Trophoblast cell (in vitro differentiated cells and primary cell): ENCODE results near the gene ZNF439. TPM values are rescaled to one million over a fixed set of nuclear protein-coding genes. Genes with fewer than 3 reads are reported as not detected.
A peak's percentile ranks its signal among the peaks of the same experiment; 100 is the strongest.

Source experiments
- DNase-seq, 2 donors: peaks; one replicate each; pipeline ENCODE4 v3.0.0-alpha.2; 2016
- H2AFZ ChIP-seq: 2 replicates; pipeline ENCODE4 v1.6.1; 2013; ENCODE audit warnings: low read length, moderate library complexity, mild to moderate bottlenecking; ENCODE audit not compliant: insufficient read depth, poor library complexity
- H2AK5ac ChIP-seq: 2 replicates; pipeline ENCODE4 v1.6.1; 2013; ENCODE audit warnings: mild to moderate bottlenecking, low read length
- H2BK120ac ChIP-seq: 2 replicates; pipeline ENCODE4 v1.6.1; 2013; ENCODE audit warnings: low read length, mild to moderate bottlenecking, moderate library complexity; ENCODE audit not compliant: insufficient read depth, poor library complexity
- H2BK12ac ChIP-seq: 2 replicates; pipeline ENCODE4 v1.6.1; 2013; ENCODE audit warnings: mild to moderate bottlenecking, low read length, moderate library complexity
- H2BK5ac ChIP-seq: 2 replicates; pipeline ENCODE4 v1.6.1; 2013; ENCODE audit warnings: low read length, low read depth, moderate library complexity, mild to moderate bottlenecking; ENCODE audit not compliant: poor library complexity
- H3K14ac ChIP-seq: 2 replicates; pipeline ENCODE4 v1.6.1; 2013; ENCODE audit warnings: mild to moderate bottlenecking, low read length
- H3K18ac ChIP-seq: 2 replicates; pipeline ENCODE4 v1.6.1; 2013; ENCODE audit warnings: mild to moderate bottlenecking, low read length
- H3K23ac ChIP-seq: 2 replicates; pipeline ENCODE4 v1.6.1; 2013; ENCODE audit warnings: low read length
- H3K27ac ChIP-seq: 2 replicates; pipeline ENCODE4 v1.5.1; 2013; ENCODE audit warnings: low read depth, mild to moderate bottlenecking, inconsistent platforms, low read length, moderate library complexity
- H3K27me3 ChIP-seq: 2 replicates; pipeline ENCODE4 v1.6.1; 2013; ENCODE audit warnings: inconsistent platforms, mild to moderate bottlenecking, low read length, moderate library complexity; ENCODE audit not compliant: insufficient read depth
- H3K36me3 ChIP-seq, 2 experiments: 1 replicate in 1 of 2; 2 replicates in 1 of 2; pipeline ENCODE4 v1.6.1; 2013; ENCODE audit warnings: low read length in 2 of 2, mild to moderate bottlenecking in 2 of 2, moderate library complexity in 1 of 2; ENCODE audit not compliant: insufficient read depth in 2 of 2, control insufficient read depth in 1 of 2
- H3K4ac ChIP-seq: 2 replicates; pipeline ENCODE4 v1.6.1; 2013; ENCODE audit warnings: low read depth, mild to moderate bottlenecking, low read length, moderate library complexity
- H3K4me1 ChIP-seq, 2 experiments: 1 replicate in 1 of 2; 2 replicates in 1 of 2; pipeline ENCODE4 v1.6.1; 2013; ENCODE audit warnings: low read length in 2 of 2, mild to moderate bottlenecking in 2 of 2, moderate library complexity in 1 of 2; ENCODE audit not compliant: insufficient read depth in 2 of 2, control insufficient read depth in 1 of 2
- H3K4me2 ChIP-seq: 2 replicates; pipeline ENCODE4 v1.6.1; 2013; ENCODE audit warnings: inconsistent platforms, mild to moderate bottlenecking, low read length, moderate library complexity
- H3K4me3 ChIP-seq: 2 replicates; pipeline ENCODE4 v1.5.1; 2013; ENCODE audit warnings: mild to moderate bottlenecking, low read depth, low read length, inconsistent platforms
- H3K79me1 ChIP-seq: one replicate; pipeline ENCODE4 v1.6.1; 2013; ENCODE audit warnings: low read length
- H3K79me2 ChIP-seq: 2 replicates; pipeline ENCODE4 v1.6.1; 2013; ENCODE audit warnings: low read length, mild to moderate bottlenecking; ENCODE audit not compliant: control insufficient read depth, insufficient read depth, poor library complexity
- H3K9ac ChIP-seq: 2 replicates; pipeline ENCODE4 v1.6.1; 2013; ENCODE audit warnings: mild to moderate bottlenecking, low read length
- H3K9me3 ChIP-seq: 2 replicates; pipeline ENCODE4 v1.6.1; 2013; ENCODE audit warnings: low read depth, mild to moderate bottlenecking, control low read depth, inconsistent platforms, low read length; ENCODE audit not compliant: insufficient read depth
- H4K12ac ChIP-seq: 2 replicates; pipeline ENCODE4 v1.6.1; 2013; ENCODE audit warnings: low read depth, mild to moderate bottlenecking, low read length, moderate library complexity
- H4K8ac ChIP-seq: 2 replicates; pipeline ENCODE4 v1.6.1; 2013; ENCODE audit warnings: low read depth, mild to moderate bottlenecking, low read length, moderate library complexity
- H4K91ac ChIP-seq: one replicate; pipeline ENCODE4 v1.6.1; 2013; ENCODE audit warnings: low read depth, mild to moderate bottlenecking, low read length, moderate library complexity
- WGBS: extraction: QIAGEN DNeasy Blood & Tissue Kit; methylation state at CpG from one replicate; pipeline ENCODE4 v1.1.7; 2013; ENCODE audit warnings: missing lambda C conversion rate; ENCODE audit not compliant: insufficient read length, insufficient coverage; ENCODE audit errors: extremely low coverage; 5-methylcytosine and 5-hydroxymethylcytosine counted together
- polyA plus RNA-seq: library from polyadenylated mRNA; stranded (reverse); fragments of 200-250 nt; gene quantifications from 2 replicates; pipeline ENCODE4 v1.2.3, GENCODE V29; 2013

ZNF439 gene
- polyA plus RNA-seq = 0.64 and 0.71 TPM in 2 replicates

DNA sequence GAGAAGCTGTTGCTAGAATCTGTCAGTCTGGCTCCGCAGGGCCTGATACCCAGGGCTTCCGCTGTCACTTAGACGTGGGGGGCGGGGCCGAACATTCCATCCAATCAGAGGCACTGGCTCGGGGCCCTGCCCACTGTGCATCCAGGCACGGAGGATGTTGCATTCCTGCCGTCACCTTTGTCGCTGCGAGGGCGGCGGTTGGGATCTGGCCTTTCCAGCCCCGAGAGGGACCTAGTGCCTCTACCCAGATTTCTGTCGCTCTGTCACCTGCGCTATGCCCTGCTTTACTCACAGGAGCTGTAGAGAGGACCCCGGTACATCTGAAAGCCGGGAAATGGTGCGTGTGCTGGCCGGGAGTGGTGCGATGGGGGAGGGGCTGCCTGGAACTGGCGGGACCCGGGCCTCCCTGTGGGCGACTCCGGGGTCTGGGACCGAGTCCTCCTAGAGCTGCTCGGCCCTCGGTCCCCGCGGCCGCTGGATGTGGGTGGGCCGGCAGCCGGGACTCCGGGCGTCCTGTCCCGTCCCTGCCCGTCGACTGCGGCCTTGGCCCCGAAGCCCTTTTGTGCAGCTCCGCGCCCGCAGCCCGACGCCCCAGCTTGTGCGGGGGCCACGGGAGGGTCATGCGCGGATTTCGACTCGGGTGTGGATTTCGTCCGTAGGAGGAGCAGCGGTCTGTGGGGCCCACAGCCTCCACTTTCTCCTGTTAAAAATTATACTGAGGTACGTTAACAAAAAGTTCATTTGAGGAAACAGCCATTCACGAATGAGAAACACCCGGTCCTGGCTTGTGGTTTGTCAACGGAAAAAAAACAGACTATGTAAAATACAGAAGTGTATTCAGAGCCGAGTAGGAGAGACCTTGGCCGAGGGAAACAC lies at the start of gene ZNF439:
TSS of gene ZNF439 (plus strand) at position 133 of the 876 bp plus-strand sequence. CDS start at position 275, 142 bp downstream.
- H4K12ac ChIP-seq = no peak within 1 kb of the TSS
- H3K4me1 ChIP-seq = no peaks in the 10 kb centered on the region
- H3K79me1 ChIP-seq = no peaks in the 10 kb centered on the region
- H3K14ac ChIP-seq = no peak within 1 kb of the TSS
- H2AFZ ChIP-seq = no peak within 1 kb of the TSS
- H2BK5ac ChIP-seq = no peak within 1 kb of the TSS
- H3K9me3 ChIP-seq = peaks cover 16% of the 10 kb centered on the region
- no peak within 1 kb of the TSS for H3K23ac ChIP-seq
- H3K27ac ChIP-seq = no peak within 1 kb of the TSS
- H3K27me3 ChIP-seq = no peaks in the 10 kb centered on the region
- no peak within 1 kb of the TSS for H4K91ac ChIP-seq
- no peak within 1 kb of the TSS for H2BK12ac ChIP-seq
- no peak within 1 kb of the TSS for H3K9ac ChIP-seq
- no peaks in the 10 kb centered on the region for H3K79me2 ChIP-seq
- H2BK120ac ChIP-seq = no peak within 1 kb of the TSS
- no peak within 1 kb of the TSS for H2AK5ac ChIP-seq
- H3K36me3 ChIP-seq = no peaks in the 10 kb centered on the region
- DNase-seq = peak; percentile 94 to 97
- no peak within 1 kb of the TSS for H3K18ac ChIP-seq
- H4K8ac ChIP-seq = no peak within 1 kb of the TSS
- no CpG with 5 or more reads among the region's 59 CpGs for WGBS
- no peak within 1 kb of the TSS for H3K4ac ChIP-seq
- H3K4me3 ChIP-seq = no peak within 1 kb of the TSS
- peak within 1 kb of the TSS; percentile 31 for H3K4me2 ChIP-seq

DNA sequence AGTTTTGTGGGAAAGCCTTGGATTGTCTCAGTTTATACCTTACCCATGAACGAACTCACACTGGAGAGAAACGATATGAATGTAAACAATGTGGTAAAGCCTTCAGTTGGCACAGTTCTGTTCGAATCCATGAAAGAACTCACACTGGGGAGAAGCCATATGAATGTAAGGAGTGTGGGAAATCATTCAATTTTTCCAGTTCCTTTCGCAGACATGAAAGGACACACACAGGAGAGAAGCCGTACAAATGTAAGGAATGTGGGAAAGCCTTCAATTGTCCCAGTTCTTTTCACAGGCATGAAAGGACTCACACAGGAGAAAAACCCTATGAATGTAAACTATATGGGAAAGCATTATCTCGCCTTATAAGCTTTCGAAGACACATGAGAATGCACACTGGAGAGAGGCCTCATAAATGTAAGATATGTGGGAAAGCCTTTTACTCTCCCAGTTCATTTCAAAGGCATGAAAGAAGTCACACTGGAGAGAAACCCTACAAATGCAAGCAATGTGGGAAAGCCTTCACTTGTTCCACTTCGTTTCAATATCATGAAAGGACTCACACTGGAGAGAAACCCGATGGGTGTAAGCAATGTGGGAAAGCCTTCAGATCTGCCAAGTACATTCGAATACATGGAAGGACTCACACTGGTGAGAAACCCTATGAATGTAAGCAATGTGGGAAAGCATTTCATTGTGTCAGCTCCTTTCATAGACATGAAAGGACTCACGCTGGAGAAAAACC lies 42.0 kb upstream of the ZNF439 start:
- H3K27ac ChIP-seq = no peak overlapping the region
- H3K18ac ChIP-seq = no peak overlapping the region
- H3K9me3 ChIP-seq = peaks cover 8% of the 10 kb centered on the region

DNA sequence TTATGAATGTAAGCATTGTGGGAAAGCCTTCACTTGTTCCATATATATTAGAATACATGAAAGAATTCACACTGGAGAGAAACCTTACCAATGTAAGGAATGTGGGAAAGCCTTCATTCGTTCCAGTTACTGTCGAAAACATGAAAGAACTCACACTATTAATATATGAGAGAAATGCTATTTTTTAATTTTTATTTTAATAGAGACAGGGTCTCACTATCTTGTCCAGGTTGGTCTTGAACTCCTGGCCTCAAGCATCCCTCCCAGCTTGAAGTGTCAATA lies 41.5 kb upstream of the ZNF439 start:
- Histone ChIP-seq H3K27ac (no peak overlapping the region), H2BK12ac (no peak overlapping the region), H2BK5ac (no peak overlapping the region), H3K23ac (no peak overlapping the region), H2AFZ (no peak overlapping the region), H3K4me2 (no peak overlapping the region), H2AK5ac (no peak overlapping the region), H3K79me2 (no peaks in the 10 kb centered on the region), H3K4me3 (no peak overlapping the region), H3K27me3 (no peaks in the 10 kb centered on the region), H3K9ac (no peak overlapping the region), H4K12ac (no peak overlapping the region), H2BK120ac (no peak overlapping the region), H3K79me1 (no peaks in the 10 kb centered on the region), H3K4ac (no peak overlapping the region), H3K9me3 (peaks cover 8% of the 10 kb centered on the region), H3K14ac (no peak overlapping the region), H4K91ac (no peak overlapping the region), H4K8ac (no peak overlapping the region), H3K4me1 (no peaks in the 10 kb centered on the region), H3K36me3 (no peaks in the 10 kb centered on the region), H3K18ac (no peak overlapping the region)
- no peak for DNase-seq
- WGBS = no CpG with 5 or more reads among the region's 2 CpGs

More for the DNA sequence above, 42.0 kb upstream of the ZNF439 start:
- Histone ChIP-seq H3K14ac (no peak overlapping the region), H3K36me3 (no peaks in the 10 kb centered on the region), H3K4me2 (no peak overlapping the region), H3K4ac (no peak overlapping the region), H3K27me3 (no peaks in the 10 kb centered on the region), H2BK120ac (no peak overlapping the region), H3K4me3 (no peak overlapping the region), H2BK12ac (no peak overlapping the region), H3K9ac (no peak overlapping the region), H2AFZ (no peak overlapping the region), H2AK5ac (no peak overlapping the region), H4K8ac (no peak overlapping the region), H3K4me1 (no peaks in the 10 kb centered on the region), H4K12ac (no peak overlapping the region), H2BK5ac (no peak overlapping the region), H3K79me2 (no peaks in the 10 kb centered on the region), H3K79me1 (no peaks in the 10 kb centered on the region), H4K91ac (no peak overlapping the region), H3K23ac (no peak overlapping the region)
- DNase-seq = no peak
- no CpG with 5 or more reads among the region's 11 CpGs for WGBS

DNA sequence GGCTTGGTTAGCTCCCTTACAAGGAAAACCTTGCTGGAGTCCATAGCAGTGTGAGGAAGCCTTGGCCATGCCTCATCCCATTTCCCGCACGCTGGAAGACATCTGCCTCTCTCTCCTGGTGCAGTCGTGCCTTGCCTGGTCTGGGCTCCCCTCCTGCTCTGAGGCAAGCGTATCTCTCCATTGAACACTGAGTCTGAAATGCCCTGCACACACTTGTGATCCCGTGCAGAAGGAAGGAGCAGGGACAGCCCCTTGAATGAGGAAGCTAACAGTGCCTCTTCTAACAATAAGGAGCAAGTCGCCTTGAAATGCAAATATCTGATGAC lies 34.9 kb upstream of the ZNF439 start:
- no CpG with 5 or more reads among the region's 6 CpGs for WGBS

More for the DNA sequence above, 34.9 kb upstream of the ZNF439 start:
- Histone ChIP-seq H3K27ac (no peak overlapping the region), H3K18ac (no peak overlapping the region), H3K9ac (no peak overlapping the region), H3K4me3 (no peak overlapping the region), H3K14ac (no peak overlapping the region), H3K4ac (no peak overlapping the region), H3K23ac (no peak overlapping the region), H4K8ac (no peak overlapping the region), H4K91ac (no peak overlapping the region), H3K4me1 (peaks cover 4 to 5% of the 10 kb centered on the region in 2 experiments), H4K12ac (no peak overlapping the region), H3K36me3 (peaks cover 0 to 3% of the 10 kb centered on the region in 2 experiments), H3K79me2 (peaks cover 8% of the 10 kb centered on the region), H3K27me3 (no peaks in the 10 kb centered on the region), H2AFZ (peak overlapping the region; percentile 77), H3K79me1 (peaks cover 9% of the 10 kb centered on the region), H2BK12ac (no peak overlapping the region), H2BK120ac (no peak overlapping the region), H3K4me2 (peak overlapping the region; percentile 56), H2AK5ac (no peak overlapping the region), H3K9me3 (peaks cover 2% of the 10 kb centered on the region), H2BK5ac (no peak overlapping the region)
- DNase-seq = peak in 1 of 2 donors; percentile 27
